GM06990 (cell line): Measurements from ENCODE around the gene FKBP15.

Experiments used
- DNase-seq: peaks from one replicate; pipeline ENCODE4 v3.0.0-alpha.2; 2011; ENCODE audit not compliant: insufficient read length; ENCODE audit errors: extremely low read depth
- H3K27me3 ChIP-seq: replicated peaks from 2 replicates; pipeline ENCODE4 v1.6.0; 2011; ENCODE audit warnings: low read length; ENCODE audit not compliant: control insufficient read depth, insufficient read depth
- H3K36me3 ChIP-seq: 2 replicates; pipeline ENCODE4 v1.5.1; 2011; ENCODE audit warnings: low read length; ENCODE audit not compliant: control insufficient read depth, insufficient read depth
- H3K4me3 ChIP-seq: replicated peaks from 2 replicates; pipeline ENCODE4 v1.5.1; 2011; ENCODE audit warnings: low read depth, mild to moderate bottlenecking, control low read depth, low read length
- CTCF ChIP-seq: IDR thresholded peaks from 2 replicates; pipeline ENCODE4 v1.5.1; 2011; ENCODE audit warnings: low read length, control low read depth, mild to moderate bottlenecking, inconsistent platforms; ENCODE audit not compliant: insufficient read depth, poor library complexity, severe bottlenecking

FKBP15 gene

GRCh38 chr9:113266174-113266573 lies 45.1 kb upstream of the FKBP15 start:
- H3K4me3 ChIP-seq = no peak overlapping the region
- DNase-seq = no peak
- H3K36me3 ChIP-seq = peaks cover 4% of the 10 kb centered on the region
- TF ChIP-seq CTCF = no peak
- H3K27me3 ChIP-seq = no peaks in the 10 kb centered on the region

- Histone ChIP-seq H3K36me3 (peaks cover 1% of the 10 kb centered on the region), H3K4me3 (no peak overlapping the region), H3K27me3 (no peaks in the 10 kb centered on the region)
- no peak for TF ChIP-seq CTCF
- no peak for DNase-seq
Measured at GRCh38 chr9:113261917-113262671, 41.0 kb upstream of the FKBP15 start.

GRCh38 chr9:113258282-113258681 lies 37.2 kb upstream of the FKBP15 start:
- no peaks in the 10 kb centered on the region for H3K27me3 ChIP-seq
- peaks cover 1% of the 10 kb centered on the region for H3K36me3 ChIP-seq
- DNase-seq = no peak
- no peak for TF ChIP-seq CTCF
- no peak overlapping the region for H3K4me3 ChIP-seq

GRCh38 chr9:113257863-113258262 lies 36.8 kb upstream of the FKBP15 start:
- no peak overlapping the region for H3K4me3 ChIP-seq
- no peaks in the 10 kb centered on the region for H3K27me3 ChIP-seq
- no peak for TF ChIP-seq CTCF
- no peak for DNase-seq
- H3K36me3 ChIP-seq = peaks cover 1% of the 10 kb centered on the region

- H3K27me3 ChIP-seq = no peaks in the 10 kb centered on the region
- no peak overlapping the region for H3K4me3 ChIP-seq
- TF ChIP-seq CTCF = no peak
- peaks cover 1% of the 10 kb centered on the region for H3K36me3 ChIP-seq
- DNase-seq = no peak
Measured at GRCh38 chr9:113255438-113255837, 34.4 kb upstream of the FKBP15 start.
